Keratinocyte (primary cell): ENCODE data around the gene PRKAB2. TPM values are rescaled to one million over a fixed set of nuclear protein-coding genes. Genes with fewer than 3 reads are reported as not detected.
A peak's percentile ranks its signal among the peaks of the same experiment; 100 is the strongest.

ENCODE experiments used
- DNase-seq: peaks from one replicate; pipeline ENCODE4 v3.0.0-alpha.2; 2011; ENCODE audit warnings: low read depth, missing footprints, low spot score
- FAIRE-seq: peaks from 2 replicates; lab custom pipeline; 2011; peaks lifted over from hg19 to GRCh38; lab: Jason Lieb, UNC
- H2AFZ ChIP-seq: 2 replicates; pipeline ENCODE4 v1.6.0; 2012; ENCODE audit warnings: low read length, control low read depth, inconsistent platforms; ENCODE audit not compliant: control insufficient read depth
- H3K27ac ChIP-seq: 2 replicates; pipeline ENCODE4 v1.5.1; 2011; ENCODE audit warnings: low read length; ENCODE audit not compliant: control insufficient read depth, insufficient read depth
- H3K27me3 ChIP-seq: 3 replicates; pipeline ENCODE4 v1.6.0; 2011; ENCODE audit warnings: low read length; ENCODE audit not compliant: control insufficient read depth, insufficient read depth; ENCODE audit errors: extremely low read depth
- H3K36me3 ChIP-seq, 2 experiments: 2 replicates in 1 of 2; 3 replicates in 1 of 2; pipeline ENCODE4 v1.5.1; 2011; ENCODE audit warnings: low read length in 2 of 2, mild to moderate bottlenecking in 1 of 2; ENCODE audit not compliant: control insufficient read depth in 2 of 2, insufficient read depth in 2 of 2; ENCODE audit errors: extremely low read depth in 1 of 2
- H3K4me1 ChIP-seq: 3 replicates; pipeline ENCODE4 v1.5.1; 2011; ENCODE audit warnings: low read length; ENCODE audit not compliant: control insufficient read depth, insufficient read depth; ENCODE audit errors: extremely low read depth
- H3K4me2 ChIP-seq: 3 replicates; pipeline ENCODE4 v1.6.0; 2011; ENCODE audit warnings: low read depth, low read length; ENCODE audit not compliant: control insufficient read depth, insufficient read depth; ENCODE audit errors: extremely low read depth
- H3K4me3 ChIP-seq, 3 experiments: fragments of 200-600 bp in 1 of 3; sonication (generic) in 1 of 3; 2 replicates in 2 of 3; 3 replicates in 1 of 3; pipeline ENCODE4 v1.5.1; 2011 to 2016; ENCODE audit warnings: low read length in 3 of 3, mild to moderate bottlenecking in 3 of 3, control low read depth in 2 of 3, inconsistent platforms in 1 of 3, low read depth in 1 of 3, mixed read lengths in 1 of 3, mixed run types in 1 of 3, moderate library complexity in 1 of 3; ENCODE audit not compliant: control insufficient read depth in 2 of 3, insufficient read depth in 2 of 3; ENCODE audit errors: extremely low read depth in 1 of 3
- H3K79me2 ChIP-seq: 2 replicates; pipeline ENCODE4 v1.6.0; 2012; ENCODE audit warnings: low read length; ENCODE audit not compliant: control insufficient read depth, insufficient read depth
- H3K9ac ChIP-seq: 3 replicates; pipeline ENCODE4 v1.6.0; 2011; ENCODE audit warnings: low read length; ENCODE audit not compliant: control insufficient read depth, insufficient read depth; ENCODE audit errors: extremely low read depth
- H3K9me1 ChIP-seq: 3 replicates; pipeline ENCODE4 v1.6.0; 2011; ENCODE audit warnings: low read length; ENCODE audit not compliant: control insufficient read depth, insufficient read depth; ENCODE audit errors: extremely low read depth
- H3K9me3 ChIP-seq: 2 replicates; pipeline ENCODE4 v1.5.1; 2012; ENCODE audit warnings: low read depth, low read length; ENCODE audit not compliant: control insufficient read depth
- H4K20me1 ChIP-seq: 3 replicates; pipeline ENCODE4 v1.6.0; 2011; ENCODE audit warnings: low read length; ENCODE audit not compliant: control insufficient read depth, insufficient read depth; ENCODE audit errors: extremely low read depth
- CTCF ChIP-seq, 3 experiments: IDR thresholded peaks in 1 of 3; conservative IDR thresholded peaks in 1 of 3; optimal IDR thresholded peaks in 1 of 3; 2 replicates in 2 of 3; 3 replicates in 1 of 3; pipeline versions ENCODE3 to v1.5.1; 2011; ENCODE audit warnings: low read length in 3 of 3, mild to moderate bottlenecking in 3 of 3, moderate library complexity in 2 of 3, control low read depth in 1 of 3, inconsistent platforms in 1 of 3; ENCODE audit not compliant: insufficient read depth in 2 of 3; ENCODE audit errors: extremely low read depth in 1 of 3
- EZH2 ChIP-seq: IDR thresholded peaks from one replicate; pipeline ENCODE4 v1.6.1; 2012; ENCODE audit warnings: inconsistent platforms, mild to moderate bottlenecking, low read length, moderate library complexity
- dilution Hi-C: fragments of 300-500 bp; cut with MboI; formaldehyde crosslinking; loops from one replicate; pipeline ENCODE4 v1.7.0; 2020; ENCODE audit warnings: low sequenced_read_pairs; ENCODE audit not compliant: extremely low pct_ligation_motif_present
- polyA plus RNA-seq, 5 experiments: library from polyadenylated mRNA; depleted of rRNA in 3 of 5; stranded (reverse) in 3 of 5; stranded (forward) in 1 of 5; unstranded in 1 of 5; fragments of >200 nt; gene quantifications; 1 replicate in 1 of 5; 2 replicates in 3 of 5; 3 replicates in 1 of 5; pipeline versions ENCODE4 v1.2.1 to v1.2.3, GENCODE V29; 2011 to 2012; ENCODE audit warnings: missing spikeins in 2 of 5, low read depth in 1 of 5, low replicate concordance in 1 of 5

PRKAB2 gene
- polyA plus RNA-seq, 1 donor (not counting 4 experiments of a cell fraction or from before 2014, with no cell fraction given), result 39.9 TPM

DNA sequence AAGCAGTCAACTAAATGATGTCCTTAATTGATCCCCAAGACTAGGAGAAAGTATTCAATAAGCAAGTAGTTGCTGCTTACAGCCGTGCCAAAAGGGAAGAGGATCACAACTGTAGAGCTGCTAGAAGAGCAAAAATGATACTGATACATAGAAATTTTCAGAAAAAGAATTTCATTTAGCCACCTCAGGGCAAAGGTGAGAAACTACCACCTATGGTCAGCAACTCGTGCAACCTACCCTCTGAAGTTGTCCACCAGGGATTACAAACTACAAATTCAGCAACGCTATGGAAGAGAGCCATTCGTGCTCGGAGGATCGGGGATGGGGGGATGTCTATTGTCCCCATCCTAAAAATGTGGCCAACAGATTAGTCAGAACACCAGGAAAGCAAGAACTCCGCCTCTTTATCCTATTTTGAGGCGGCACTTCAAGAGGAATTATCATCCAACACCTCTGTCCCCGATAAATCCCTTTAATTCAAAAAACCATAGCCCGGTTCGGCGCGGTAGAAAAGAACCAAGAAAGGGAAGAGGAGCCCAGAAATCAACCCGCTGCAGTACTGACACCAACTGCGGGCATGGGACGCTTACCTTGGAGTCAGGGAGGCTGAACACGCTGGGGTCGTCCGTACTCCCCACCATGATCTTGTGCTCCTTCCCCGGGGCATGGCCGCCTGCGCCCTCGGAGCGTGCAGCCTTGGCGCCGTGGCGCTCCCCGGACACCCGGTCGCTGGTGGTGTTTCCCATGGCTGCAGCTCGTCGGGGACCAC is 687 bp downstream of the PRKAB2 start:
- Histone ChIP-seq H3K9me3 (no peaks in the 10 kb centered on the region), H2AFZ (peak overlapping the region; percentile 83), H3K9me1 (no peaks in the 10 kb centered on the region), H3K4me2 (peak overlapping the region; percentile 57), H3K79me2 (peaks cover 46% of the 10 kb centered on the region), H3K36me3 (peaks cover 1 to 3% of the 10 kb centered on the region in 2 experiments), H3K27me3 (no peaks in the 10 kb centered on the region), H3K9ac (peak overlapping the region; percentile 94), H4K20me1 (no peaks in the 10 kb centered on the region), H3K4me3 (peak overlapping the region; percentile 69 to 97 (median 95)), H3K27ac (peak overlapping the region; percentile 81), H3K4me1 (peaks cover 41% of the 10 kb centered on the region)
- dilution Hi-C loops, result no loop called here
- TF ChIP-seq EZH2, result no peak
- TF ChIP-seq CTCF (optimal IDR thresholded peaks at IDR 0.05 in 1 of 3, IDR thresholded peaks at IDR 0.05 in 1 of 3, conservative IDR thresholded peaks at IDR 0.05 in 1 of 3; ENCODE audit: extremely low read depth in 1 of 3, insufficient read depth in 2 of 3, low read length in 3 of 3), result no peak
- DNase-seq, result no peak
- FAIRE-seq, result no peak

- H3K27me3 ChIP-seq, result no peaks in the 10 kb centered on the region
- peaks cover 1 to 5% of the 10 kb centered on the region in 2 experiments for H3K36me3 ChIP-seq
- peaks cover 51% of the 10 kb centered on the region for H3K4me1 ChIP-seq
- TF ChIP-seq CTCF (optimal IDR thresholded peaks at IDR 0.05 in 1 of 3, IDR thresholded peaks at IDR 0.05 in 1 of 3, conservative IDR thresholded peaks at IDR 0.05 in 1 of 3; ENCODE audit: extremely low read depth in 1 of 3, insufficient read depth in 2 of 3, low read length in 3 of 3), result no peak
- TF ChIP-seq EZH2, result no peak
- H4K20me1 ChIP-seq, result no peaks in the 10 kb centered on the region
- peaks cover 56% of the 10 kb centered on the region for H3K79me2 ChIP-seq
- peak overlapping the region; percentile 94 for H3K9ac ChIP-seq
- peak overlapping the region; percentile 81 for H3K27ac ChIP-seq
- peak overlapping the region; percentile 69 to 97 (median 95) for H3K4me3 ChIP-seq
- FAIRE-seq (no peak), DNase-seq (no peak)
- dilution Hi-C loops, result no loop called here
- peak overlapping the region; percentile 57 for H3K4me2 ChIP-seq
- H3K9me3 ChIP-seq, result no peaks in the 10 kb centered on the region
- H2AFZ ChIP-seq, result no peak overlapping the region
- no peaks in the 10 kb centered on the region for H3K9me1 ChIP-seq
Measured at GRCh38 chr1:147169840-147170674, 2.2 kb downstream of the PRKAB2 start.
